ENCODE results near the gene NEAT1.
A peak's percentile ranks its signal among the peaks of the same experiment; 100 is the strongest.

NEAT1 gene

DNA sequence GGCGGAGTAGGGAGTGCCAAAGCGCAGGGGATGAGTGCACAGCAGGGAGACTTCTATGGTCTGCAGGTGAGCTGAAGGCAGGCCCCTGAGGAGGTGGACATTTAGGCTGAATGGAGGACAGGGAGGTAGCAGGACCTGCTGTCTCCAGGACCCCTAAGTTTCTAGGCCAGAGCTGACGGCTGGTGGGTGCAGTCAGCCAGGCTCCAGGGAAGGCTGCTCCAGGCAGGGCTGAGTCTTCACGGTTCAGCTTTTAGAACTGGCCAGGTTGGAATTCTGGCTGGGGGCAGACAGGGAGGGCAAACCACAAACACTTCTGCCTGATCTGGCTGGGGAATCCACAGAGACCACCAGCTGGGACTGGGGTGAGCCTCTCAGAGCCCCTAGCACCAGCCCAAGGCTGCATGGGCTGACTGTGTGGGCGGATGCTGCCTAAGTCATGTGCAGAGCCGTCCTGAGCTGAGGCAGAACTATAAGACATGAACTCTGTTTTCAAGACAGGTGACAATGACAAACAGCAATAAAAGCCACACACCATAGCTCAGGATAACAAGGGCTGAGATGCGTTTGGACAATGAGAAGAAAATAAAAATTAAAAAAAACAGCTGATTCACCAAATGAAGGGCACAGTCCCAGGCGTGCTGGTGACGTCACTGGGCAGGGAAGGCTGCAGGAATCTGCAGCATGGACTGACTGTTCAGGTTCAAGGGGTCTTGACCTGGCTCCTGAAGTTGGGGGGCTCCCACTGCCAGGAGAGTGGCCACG lies 65.9 kb downstream of the NEAT1 start:
- no peak for DNase-seq

DNA sequence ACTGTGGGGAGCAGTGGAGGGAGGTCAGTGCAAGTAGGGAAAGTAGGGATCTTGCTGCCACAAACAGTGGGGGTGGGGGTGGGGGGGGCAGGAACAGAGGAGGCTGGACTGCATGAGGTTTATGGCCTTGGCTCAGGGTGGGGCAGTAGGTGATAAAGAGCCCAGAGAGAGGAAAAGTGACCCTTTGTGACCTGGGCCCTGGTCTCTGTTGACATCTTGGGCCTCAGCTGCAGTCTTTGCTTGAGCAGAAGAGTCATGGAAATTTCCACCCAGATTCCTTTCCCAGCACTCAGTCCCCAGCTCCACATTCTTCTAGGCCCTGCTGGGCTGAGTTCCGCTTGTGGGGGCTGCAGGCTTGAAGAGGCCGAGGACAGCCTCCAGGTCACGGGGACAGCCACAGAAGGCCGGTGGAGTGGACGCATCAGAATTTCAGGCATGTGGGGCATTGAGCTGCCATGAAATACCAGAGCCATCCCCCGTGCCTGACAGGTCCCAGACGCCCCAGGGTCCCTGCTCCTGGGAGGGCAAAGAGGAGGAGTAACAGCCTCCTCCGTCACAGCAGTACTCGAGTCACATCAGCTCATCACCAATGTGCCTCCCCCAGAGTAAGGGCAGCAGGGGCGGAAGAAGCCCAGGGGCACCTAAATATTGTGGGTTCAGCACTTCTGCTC lies 66.6 kb downstream of the NEAT1 start:
- no peak for DNase-seq

DNA sequence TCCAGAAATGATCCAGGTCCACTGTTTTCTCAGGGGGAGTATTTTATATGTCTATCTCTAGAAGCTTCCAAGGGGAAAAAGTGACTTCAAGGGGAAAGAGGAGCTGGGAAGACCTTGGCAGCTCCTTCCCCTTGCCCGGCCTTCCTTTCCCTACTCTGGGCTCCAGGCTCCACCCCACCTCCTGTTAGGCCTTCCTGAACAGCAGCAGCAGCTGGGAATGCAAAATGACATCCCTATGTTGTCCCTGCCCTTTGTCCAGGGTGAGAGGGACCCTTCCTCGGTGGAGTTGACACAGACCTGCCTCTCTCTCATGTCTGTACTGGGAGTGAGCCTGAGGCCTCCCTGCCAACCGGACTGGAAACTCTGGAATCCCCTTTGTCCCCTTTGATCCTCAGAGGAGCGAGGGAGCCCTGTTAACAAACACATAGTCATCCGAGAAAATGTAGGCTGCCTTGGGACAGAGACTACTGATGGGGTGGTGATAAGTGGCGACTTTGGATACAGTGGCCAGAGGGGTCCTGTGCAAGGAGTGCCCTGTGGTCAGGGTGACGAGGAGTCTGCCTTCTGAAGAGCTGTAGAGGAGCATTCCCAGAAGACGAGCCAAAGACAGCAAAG lies 67.2 kb downstream of the NEAT1 start:
- no peak for DNase-seq

DNA sequence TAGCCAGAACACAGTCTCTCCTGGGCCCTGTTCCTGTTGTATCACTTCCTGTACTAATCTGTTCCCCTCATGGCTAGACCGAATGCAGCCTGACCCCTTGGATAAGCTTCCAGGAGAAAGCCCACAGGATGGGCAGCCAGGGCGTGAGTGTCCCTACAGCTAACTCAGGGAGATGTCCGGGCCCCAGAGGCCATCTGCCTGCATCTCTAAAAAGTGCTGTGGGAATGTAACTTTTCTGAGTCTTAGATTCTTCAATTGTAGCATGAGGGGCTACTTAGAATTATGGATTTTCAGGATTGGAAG lies 68.5 kb downstream of the NEAT1 start:
- DNase-seq = no peak

DNA sequence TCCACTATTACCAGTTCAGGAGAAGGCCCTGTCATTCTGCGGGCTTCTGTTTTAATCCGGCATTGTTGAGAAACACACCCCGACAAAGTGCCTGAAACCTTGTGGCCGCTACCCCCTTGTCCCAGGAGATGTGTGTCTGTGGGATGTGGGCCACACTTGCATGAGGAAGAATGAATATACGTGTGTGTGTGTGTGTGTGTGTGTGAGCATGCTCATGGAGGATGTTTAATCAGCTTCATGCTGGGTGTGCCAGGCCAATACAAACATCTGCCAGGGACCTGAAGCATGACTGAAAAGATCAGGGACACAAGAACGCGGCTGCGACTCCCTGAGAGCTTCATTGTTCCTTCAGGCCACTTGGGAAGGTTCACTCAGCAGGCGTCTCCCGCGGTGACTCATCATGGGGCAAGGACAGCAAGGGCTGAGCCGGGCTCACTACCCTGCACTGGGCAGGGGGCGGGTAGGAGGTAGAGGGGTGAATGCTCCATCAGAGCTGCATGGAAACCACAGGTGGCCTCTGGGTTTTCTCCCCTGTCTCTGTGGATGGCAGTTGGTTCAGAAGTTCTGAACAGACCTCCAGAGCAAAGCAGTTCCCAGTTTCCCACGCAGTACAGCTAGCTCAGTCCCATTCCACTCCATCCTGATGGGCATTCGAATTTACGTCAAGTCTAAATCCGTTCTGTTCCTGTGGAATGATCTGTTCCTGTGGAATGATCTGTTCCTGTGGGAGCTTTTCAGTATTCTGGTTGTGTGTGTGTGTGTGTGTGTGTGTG lies 69.2 kb downstream of the NEAT1 start:
- no peak for DNase-seq

DNA sequence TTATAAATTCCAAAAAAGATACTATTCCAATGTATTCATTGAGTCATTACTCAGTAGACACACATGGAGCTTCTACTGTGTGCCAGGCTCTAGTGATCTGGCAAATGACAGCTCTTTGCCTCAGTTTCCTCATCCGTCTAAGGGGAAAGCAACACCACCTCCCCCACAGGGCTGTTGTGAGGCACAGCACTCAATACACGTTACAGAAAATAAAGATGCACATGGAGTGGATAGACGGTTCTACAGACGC lies 69.7 kb downstream of the NEAT1 start:
- no peak for DNase-seq

DNA sequence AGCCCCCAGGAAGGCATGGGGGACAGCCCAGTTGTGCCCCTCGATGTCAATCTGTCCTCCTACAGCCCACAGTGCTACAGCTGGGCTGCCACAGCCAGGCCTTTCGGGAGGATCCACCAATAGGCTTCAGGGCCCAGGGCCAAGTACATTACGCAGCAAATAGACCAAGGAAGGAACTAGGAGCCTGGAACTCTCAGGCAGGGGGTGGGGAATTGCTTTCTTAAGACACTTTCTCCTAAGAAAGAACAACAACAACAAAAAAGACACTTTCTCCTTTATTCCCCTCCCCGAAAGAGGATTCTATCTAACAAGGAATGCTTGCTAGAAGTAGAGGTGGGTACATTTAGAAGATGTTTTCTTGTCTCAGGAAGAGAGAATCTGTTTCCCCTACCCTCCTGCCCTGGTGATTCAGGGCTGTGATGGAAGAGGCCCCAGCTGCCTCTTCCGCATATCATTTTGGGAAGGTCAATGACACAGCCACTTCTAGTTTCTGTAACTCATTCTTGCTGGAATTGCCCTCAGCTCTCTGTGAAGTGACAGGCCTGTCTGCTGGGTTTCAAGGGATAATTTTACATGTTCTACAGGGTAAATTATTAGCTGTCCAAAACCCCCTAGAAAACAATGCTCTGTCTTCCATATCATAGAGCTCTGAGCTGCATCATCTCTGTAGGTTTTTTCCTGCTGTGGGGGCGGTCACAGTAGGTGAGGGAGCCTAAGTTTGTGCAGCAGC lies 70.2 kb downstream of the NEAT1 start:
- DNase-seq = peak; percentile 74

DNA sequence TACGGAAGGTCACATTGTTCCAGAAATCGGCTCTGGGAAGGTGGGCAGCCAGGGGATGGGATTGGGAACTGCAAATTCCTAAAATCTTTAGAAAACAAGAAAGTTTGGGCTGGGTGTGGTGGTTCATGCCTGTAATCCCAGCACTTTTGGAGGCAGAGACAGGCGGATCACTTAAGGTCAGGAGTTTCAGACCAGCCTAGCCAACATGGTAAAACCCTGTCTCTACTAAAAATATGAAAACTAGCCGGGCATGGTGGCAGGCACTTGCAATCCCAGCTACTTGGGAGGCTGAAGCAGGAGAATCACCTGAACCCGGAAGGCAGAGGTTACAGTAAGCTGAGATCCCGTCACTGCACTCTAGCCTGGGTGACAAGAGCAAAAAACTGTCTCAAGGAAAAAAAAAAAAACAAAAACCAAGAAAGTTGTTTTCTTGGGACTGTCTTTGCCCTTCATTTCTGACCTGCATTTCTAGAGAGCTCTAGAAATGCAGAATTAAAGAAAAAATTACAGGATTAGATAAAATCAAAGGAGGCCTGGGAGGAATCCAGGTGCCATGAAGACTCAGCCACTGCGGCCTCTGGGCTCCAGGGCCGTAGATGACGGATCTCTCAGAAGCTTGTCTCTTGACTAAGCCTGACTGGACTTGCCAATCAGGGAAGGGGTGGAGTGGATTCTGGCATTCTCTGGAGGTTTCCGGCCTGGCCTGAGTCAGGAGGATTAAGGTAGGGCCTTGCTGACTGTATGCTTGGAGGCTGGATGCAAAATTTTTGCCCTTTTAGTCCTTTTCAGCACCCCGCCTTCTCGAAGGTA lies 71.0 kb downstream of the NEAT1 start:
- DNase-seq = no peak

Data from AML-193 (cell line).